ENCODE data around the gene OTUB1. TPM values are rescaled to one million over a fixed set of nuclear protein-coding genes. Genes with fewer than 3 reads are reported as not detected.

The OTUB1 gene
- total and polyA plus RNA-seq, 2 of the 13 experiments (the other 11 are each of a cell fraction or from before 2014, with no cell fraction given) = 58.8 to 130 TPM

DNA sequence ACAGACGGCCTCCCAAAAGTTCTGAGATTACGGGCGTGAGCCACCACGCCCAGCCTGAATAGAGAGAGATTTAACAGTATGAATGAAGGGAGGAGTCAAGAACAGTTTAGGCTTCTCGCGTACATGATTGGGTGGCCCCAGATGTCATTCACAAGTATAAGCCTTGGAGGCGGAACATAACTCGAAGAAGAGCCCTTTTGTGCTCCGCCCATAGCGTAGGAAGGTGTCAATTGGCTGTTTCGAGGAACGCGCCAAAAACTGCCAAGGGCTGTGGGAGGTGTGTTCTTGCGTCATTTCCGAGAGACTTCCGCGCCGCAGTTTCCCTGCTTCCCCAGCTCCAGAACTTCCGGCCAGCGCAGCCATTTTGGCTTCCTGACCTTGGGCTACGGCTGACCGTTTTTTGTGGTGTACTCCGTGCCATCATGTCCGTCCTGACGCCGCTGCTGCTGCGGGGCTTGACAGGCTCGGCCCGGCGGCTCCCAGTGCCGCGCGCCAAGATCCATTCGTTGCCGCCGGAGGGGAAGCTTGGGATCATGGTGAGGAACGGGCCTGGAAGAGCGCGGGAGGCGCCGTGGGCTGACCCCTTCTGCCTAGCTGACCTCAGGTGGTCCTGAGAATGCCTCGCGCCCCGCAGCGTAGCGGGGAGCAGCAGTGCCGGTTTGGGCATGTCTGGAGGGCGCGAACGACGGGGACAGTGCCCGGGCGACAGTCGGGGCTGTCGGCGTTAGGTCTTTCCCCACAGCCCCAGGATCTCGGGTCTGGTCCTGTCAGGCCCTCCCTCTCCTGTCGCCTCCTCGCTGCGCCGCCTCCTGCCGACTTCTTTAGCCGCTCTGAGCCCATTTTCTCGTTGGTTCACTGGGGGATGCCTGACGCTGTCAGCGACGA lies 11.7 kb upstream of the OTUB1 start, which contains the start of gene COX8A (continued):
- TF ChIP-seq, protein P1, sequence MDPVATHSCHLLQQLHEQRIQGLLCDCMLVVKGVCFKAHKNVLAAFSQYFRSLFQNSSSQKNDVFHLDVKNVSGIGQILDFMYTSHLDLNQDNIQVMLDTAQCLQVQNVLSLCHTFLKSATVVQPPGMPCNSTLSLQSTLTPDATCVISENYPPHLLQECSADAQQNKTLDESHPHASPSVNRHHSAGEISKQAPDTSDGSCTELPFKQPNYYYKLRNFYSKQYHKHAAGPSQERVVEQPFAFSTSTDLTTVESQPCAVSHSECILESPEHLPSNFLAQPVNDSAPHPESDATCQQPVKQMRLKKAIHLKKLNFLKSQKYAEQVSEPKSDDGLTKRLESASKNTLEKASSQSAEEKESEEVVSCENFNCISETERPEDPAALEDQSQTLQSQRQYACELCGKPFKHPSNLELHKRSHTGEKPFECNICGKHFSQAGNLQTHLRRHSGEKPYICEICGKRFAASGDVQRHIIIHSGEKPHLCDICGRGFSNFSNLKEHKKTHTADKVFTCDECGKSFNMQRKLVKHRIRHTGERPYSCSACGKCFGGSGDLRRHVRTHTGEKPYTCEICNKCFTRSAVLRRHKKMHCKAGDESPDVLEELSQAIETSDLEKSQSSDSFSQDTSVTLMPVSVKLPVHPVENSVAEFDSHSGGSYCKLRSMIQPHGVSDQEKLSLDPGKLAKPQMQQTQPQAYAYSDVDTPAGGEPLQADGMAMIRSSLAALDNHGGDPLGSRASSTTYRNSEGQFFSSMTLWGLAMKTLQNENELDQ (CRISPR knock-in tag; IDR thresholded peaks at IDR 0.05; ENCODE audit: borderline replicate concordance) = no peak
- TF ChIP-seq, protein P2, sequence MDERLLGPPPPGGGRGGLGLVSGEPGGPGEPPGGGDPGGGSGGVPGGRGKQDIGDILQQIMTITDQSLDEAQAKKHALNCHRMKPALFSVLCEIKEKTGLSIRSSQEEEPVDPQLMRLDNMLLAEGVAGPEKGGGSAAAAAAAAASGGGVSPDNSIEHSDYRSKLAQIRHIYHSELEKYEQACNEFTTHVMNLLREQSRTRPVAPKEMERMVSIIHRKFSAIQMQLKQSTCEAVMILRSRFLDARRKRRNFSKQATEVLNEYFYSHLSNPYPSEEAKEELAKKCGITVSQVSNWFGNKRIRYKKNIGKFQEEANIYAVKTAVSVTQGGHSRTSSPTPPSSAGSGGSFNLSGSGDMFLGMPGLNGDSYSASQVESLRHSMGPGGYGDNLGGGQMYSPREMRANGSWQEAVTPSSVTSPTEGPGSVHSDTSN (CRISPR knock-in tag; IDR thresholded peaks at IDR 0.05) = peak; percentile 84
- peak; percentile 90 for TF ChIP-seq SPEN (CRISPR knock-in tag; IDR thresholded peaks at IDR 0.05; ENCODE audit: low read depth)
- TF ChIP-seq, protein P3, sequence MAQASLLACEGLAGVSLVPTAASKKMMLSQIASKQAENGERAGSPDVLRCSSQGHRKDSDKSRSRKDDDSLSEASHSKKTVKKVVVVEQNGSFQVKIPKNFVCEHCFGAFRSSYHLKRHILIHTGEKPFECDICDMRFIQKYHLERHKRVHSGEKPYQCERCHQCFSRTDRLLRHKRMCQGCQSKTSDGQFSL (CRISPR knock-in tag; IDR thresholded peaks at IDR 0.05) = no peak
- TF ChIP-seq ZNF10 (CRISPR knock-in tag; IDR thresholded peaks at IDR 0.05; ENCODE audit: borderline replicate concordance, low read depth) = 0 out of 2 replicates have a peak, but pooled peaks have one; percentile 73
- TF ChIP-seq TOE1 (CRISPR knock-in tag; IDR thresholded peaks at IDR 0.05) = no peak; the same call in 1 of the 2 replicates
- TF ChIP-seq, protein P4, sequence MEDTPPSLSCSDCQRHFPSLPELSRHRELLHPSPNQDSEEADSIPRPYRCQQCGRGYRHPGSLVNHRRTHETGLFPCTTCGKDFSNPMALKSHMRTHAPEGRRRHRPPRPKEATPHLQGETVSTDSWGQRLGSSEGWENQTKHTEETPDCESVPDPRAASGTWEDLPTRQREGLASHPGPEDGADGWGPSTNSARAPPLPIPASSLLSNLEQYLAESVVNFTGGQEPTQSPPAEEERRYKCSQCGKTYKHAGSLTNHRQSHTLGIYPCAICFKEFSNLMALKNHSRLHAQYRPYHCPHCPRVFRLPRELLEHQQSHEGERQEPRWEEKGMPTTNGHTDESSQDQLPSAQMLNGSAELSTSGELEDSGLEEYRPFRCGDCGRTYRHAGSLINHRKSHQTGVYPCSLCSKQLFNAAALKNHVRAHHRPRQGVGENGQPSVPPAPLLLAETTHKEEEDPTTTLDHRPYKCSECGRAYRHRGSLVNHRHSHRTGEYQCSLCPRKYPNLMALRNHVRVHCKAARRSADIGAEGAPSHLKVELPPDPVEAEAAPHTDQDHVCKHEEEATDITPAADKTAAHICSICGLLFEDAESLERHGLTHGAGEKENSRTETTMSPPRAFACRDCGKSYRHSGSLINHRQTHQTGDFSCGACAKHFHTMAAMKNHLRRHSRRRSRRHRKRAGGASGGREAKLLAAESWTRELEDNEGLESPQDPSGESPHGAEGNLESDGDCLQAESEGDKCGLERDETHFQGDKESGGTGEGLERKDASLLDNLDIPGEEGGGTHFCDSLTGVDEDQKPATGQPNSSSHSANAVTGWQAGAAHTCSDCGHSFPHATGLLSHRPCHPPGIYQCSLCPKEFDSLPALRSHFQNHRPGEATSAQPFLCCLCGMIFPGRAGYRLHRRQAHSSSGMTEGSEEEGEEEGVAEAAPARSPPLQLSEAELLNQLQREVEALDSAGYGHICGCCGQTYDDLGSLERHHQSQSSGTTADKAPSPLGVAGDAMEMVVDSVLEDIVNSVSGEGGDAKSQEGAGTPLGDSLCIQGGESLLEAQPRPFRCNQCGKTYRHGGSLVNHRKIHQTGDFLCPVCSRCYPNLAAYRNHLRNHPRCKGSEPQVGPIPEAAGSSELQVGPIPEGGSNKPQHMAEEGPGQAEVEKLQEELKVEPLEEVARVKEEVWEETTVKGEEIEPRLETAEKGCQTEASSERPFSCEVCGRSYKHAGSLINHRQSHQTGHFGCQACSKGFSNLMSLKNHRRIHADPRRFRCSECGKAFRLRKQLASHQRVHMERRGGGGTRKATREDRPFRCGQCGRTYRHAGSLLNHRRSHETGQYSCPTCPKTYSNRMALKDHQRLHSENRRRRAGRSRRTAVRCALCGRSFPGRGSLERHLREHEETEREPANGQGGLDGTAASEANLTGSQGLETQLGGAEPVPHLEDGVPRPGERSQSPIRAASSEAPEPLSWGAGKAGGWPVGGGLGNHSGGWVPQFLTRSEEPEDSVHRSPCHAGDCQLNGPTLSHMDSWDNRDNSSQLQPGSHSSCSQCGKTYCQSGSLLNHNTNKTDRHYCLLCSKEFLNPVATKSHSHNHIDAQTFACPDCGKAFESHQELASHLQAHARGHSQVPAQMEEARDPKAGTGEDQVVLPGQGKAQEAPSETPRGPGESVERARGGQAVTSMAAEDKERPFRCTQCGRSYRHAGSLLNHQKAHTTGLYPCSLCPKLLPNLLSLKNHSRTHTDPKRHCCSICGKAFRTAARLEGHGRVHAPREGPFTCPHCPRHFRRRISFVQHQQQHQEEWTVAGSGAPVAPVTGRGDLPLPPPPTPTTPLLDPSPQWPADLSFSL (CRISPR knock-in tag; IDR thresholded peaks at IDR 0.05) = no peak
- TF ChIP-seq, protein P5, sequence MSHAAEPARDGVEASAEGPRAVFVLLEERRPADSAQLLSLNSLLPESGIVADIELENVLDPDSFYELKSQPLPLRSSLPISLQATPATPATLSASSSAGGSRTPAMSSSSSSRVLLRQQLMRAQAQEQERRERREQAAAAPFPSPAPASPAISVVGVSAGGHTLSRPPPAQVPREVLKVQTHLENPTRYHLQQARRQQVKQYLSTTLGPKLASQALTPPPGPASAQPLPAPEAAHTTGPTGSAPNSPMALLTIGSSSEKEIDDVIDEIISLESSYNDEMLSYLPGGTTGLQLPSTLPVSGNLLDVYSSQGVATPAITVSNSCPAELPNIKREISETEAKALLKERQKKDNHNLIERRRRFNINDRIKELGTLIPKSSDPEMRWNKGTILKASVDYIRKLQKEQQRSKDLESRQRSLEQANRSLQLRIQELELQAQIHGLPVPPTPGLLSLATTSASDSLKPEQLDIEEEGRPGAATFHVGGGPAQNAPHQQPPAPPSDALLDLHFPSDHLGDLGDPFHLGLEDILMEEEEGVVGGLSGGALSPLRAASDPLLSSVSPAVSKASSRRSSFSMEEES (CRISPR knock-in tag; IDR thresholded peaks at IDR 0.05) = no peak
- TF ChIP-seq GATAD1 (CRISPR knock-in tag; IDR thresholded peaks at IDR 0.05) = peak; percentile 87
- TF ChIP-seq DR1 (CRISPR knock-in tag; IDR thresholded peaks at IDR 0.05) = peak; percentile 72
- TF ChIP-seq SRSF1 (optimal IDR thresholded peaks at IDR 0.05; ENCODE audit: low read depth, low read length) = no peak
